CD4-positive, alpha-beta T cell treated with Interleukin-6 for 4 hours (primary cell): Measurements from ENCODE around the gene LRP1.

Experiments
- DNase-seq: peaks from one replicate; pipeline ENCODE4 v3.0.0-alpha.2; 2020; ENCODE audit warnings: mixed read lengths

The LRP1 gene

GRCh38 chr12:57198329-57198728, 70.0 kb downstream of the LRP1 start:
- no peak for DNase-seq

GRCh38 chr12:57199191-57199590, 70.9 kb downstream of the LRP1 start:
- DNase-seq = no peak

- DNase-seq = no peak
Measured at GRCh38 chr12:57200497-57200896, 72.2 kb downstream of the LRP1 start.

GRCh38 chr12:57201219-57201618, 72.9 kb downstream of the LRP1 start:
- DNase-seq = no peak

- DNase-seq = no peak
Measured at GRCh38 chr12:57201631-57202030, 73.3 kb downstream of the LRP1 start.

- DNase-seq = no peak
Measured at GRCh38 chr12:57202321-57202720, 74.0 kb downstream of the LRP1 start.

GRCh38 chr12:57203201-57203600, 74.9 kb downstream of the LRP1 start:
- DNase-seq = no peak

- DNase-seq = no peak
Measured at GRCh38 chr12:57203791-57204190, 75.5 kb downstream of the LRP1 start.

- no peak for DNase-seq
Measured at GRCh38 chr12:57204454-57204853, 76.2 kb downstream of the LRP1 start.

GRCh38 chr12:57205186-57205585, 76.9 kb downstream of the LRP1 start:
- no peak for DNase-seq

- no peak for DNase-seq
Measured at GRCh38 chr12:57205931-57206330, 77.6 kb downstream of the LRP1 start.

- DNase-seq = no peak
Measured at GRCh38 chr12:57207731-57208630, 79.7 kb downstream of the LRP1 start.

GRCh38 chr12:57208631-57209282, 80.5 kb downstream of the LRP1 start:
- no peak for DNase-seq

GRCh38 chr12:57209916-57210315, 81.6 kb downstream of the LRP1 start:
- DNase-seq = no peak

- DNase-seq = no peak
Measured at GRCh38 chr12:57210461-57210860, 82.2 kb downstream of the LRP1 start.

GRCh38 chr12:57210926-57211692, 82.8 kb downstream of the LRP1 start:
- no peak for DNase-seq

- DNase-seq = no peak
Measured at GRCh38 chr12:57211791-57212700, 83.8 kb downstream of the LRP1 start.

GRCh38 chr12:57212701-57213057, 84.4 kb downstream of the LRP1 start:
- no peak for DNase-seq

- DNase-seq = peak; percentile 87
Measured at GRCh38 chr12:57213058-57213715, 84.9 kb downstream of the LRP1 start.

- no peak for DNase-seq
Measured at GRCh38 chr12:57213763-57214397, 85.6 kb downstream of the LRP1 start.

- DNase-seq = peak; percentile 79
Measured at GRCh38 chr12:57214398-57214781, 86.1 kb downstream of the LRP1 start.
